GM12801 (cell line): ENCODE measurements around the gene SKAP2.

Experiments
- TF ChIP-seq, protein P1 (sequence below): IDR thresholded peaks from one replicate; pipeline ENCODE4 v1.5.1; 2011; ENCODE audit warnings: control low read depth; ENCODE audit not compliant: insufficient read length; ENCODE audit errors: extremely low read depth

Gene SKAP2

GRCh38 chr7:26718063-26718462 lies 146.3 kb downstream of the SKAP2 start:
- TF ChIP-seq, protein P1, sequence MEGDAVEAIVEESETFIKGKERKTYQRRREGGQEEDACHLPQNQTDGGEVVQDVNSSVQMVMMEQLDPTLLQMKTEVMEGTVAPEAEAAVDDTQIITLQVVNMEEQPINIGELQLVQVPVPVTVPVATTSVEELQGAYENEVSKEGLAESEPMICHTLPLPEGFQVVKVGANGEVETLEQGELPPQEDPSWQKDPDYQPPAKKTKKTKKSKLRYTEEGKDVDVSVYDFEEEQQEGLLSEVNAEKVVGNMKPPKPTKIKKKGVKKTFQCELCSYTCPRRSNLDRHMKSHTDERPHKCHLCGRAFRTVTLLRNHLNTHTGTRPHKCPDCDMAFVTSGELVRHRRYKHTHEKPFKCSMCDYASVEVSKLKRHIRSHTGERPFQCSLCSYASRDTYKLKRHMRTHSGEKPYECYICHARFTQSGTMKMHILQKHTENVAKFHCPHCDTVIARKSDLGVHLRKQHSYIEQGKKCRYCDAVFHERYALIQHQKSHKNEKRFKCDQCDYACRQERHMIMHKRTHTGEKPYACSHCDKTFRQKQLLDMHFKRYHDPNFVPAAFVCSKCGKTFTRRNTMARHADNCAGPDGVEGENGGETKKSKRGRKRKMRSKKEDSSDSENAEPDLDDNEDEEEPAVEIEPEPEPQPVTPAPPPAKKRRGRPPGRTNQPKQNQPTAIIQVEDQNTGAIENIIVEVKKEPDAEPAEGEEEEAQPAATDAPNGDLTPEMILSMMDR = no peak

GRCh38 chr7:26714438-26714837 lies 150.0 kb downstream of the SKAP2 start:
- TF ChIP-seq, protein P1 = no peak

DNA sequence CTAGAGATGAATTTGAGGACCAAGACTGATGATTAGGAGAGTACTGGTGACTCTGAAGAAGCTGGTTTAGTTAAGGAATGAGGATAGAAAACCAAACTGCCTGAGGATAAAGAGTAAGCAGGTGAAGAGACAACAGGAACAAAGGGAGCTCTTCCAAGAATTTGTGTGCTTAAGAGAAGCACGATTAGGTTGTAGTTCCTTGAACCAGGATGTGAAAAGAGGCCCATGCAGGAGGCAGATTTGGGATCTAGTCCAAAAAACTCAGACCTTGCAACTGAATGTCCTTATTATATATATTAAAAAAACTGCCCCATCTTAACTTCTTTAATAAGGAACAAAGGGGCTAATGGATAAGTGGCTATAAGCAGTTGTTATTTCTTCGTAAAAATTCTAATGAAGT lies 150.4 kb downstream of the SKAP2 start:
- TF ChIP-seq, protein P1 = no peak

DNA sequence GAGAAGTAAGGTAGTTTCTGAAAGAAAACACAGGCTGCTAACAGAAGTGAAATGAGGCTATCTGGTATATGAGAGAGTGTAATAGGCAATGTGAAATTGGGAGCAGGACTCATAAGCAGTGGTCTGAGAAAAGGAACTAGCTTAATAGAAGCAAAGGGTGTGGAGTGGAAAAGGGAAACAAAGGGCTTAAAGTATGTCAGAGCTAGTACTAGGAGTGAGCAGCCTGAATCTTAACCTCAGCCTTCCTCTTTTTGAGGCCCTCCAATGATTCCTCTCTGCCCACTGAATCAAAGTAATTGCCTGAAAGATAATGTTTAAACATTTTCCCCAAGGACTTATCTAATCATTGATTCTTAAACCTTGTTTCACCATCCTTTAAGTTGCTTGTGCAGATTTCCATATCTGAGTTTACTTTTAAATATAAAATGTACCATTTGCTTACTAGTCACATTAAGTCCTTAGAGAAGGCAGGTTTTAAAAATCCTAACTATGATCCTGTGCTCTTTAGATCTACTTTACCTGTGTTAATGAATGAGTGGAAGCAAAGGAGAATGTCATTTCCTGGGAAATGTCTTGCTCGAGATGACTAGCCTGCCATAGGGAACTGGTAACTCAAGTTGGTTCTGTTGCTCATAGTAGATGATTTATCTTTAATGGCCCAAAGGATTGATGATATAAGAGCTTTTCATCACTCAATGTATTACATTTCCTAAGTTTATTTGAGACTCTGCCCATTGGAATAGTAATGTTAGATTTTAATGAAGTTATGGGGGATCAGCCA lies 155.0 kb downstream of the SKAP2 start:
- TF ChIP-seq, protein P1 = no peak

- TF ChIP-seq, protein P1 = no peak
Observed at GRCh38 chr7:26705567-26705966, 158.8 kb downstream of the SKAP2 start.

GRCh38 chr7:26704786-26705185 lies 159.6 kb downstream of the SKAP2 start:
- TF ChIP-seq, protein P1 = no peak

DNA sequence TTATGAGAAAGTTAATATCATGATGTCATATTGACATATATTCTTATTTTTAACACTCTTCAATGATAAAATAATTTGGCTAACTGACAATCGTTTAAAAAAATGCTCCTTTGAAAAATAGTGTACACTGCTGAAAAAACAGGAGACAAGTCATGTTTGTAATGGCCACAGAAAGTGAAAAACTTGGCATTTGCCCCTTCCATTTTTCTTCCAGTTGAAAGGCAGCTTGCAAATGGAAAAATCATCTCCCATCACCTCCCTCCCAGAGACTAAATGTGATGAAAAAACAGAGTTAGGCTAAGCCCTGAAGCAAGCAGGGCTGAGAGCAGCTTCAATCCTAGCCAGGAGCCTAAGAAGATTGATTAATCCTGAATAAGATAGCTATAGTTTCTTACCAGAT lies 160.4 kb downstream of the SKAP2 start:
- TF ChIP-seq, protein P1 = no peak
